ENCODE measurements around the gene TTC34. TPM values are rescaled to one million over a fixed set of nuclear protein-coding genes. Genes with fewer than 3 reads are reported as not detected.

Gene TTC34
- total and polyA plus RNA-seq, 2 of the 4 experiments (the other 2 are of a cell fraction): under 0.01 to 0.09 TPM

- no peak for TF ChIP-seq POLR2A (IDR thresholded peaks at IDR 0.05; ENCODE audit: low read depth, low read length)
- TF ChIP-seq MAZ (IDR thresholded peaks at IDR 0.05; ENCODE audit: borderline replicate concordance, low read depth, low read length): no peak
- no peak for TF ChIP-seq FOS (IDR thresholded peaks at IDR 0.05; ENCODE audit: low read depth, low read length)
- no peak for TF ChIP-seq BHLHE40 (IDR thresholded peaks at IDR 0.05; ENCODE audit: low read depth, low read length)
- TF ChIP-seq MAFK (IDR thresholded peaks at IDR 0.05; ENCODE audit: low read depth, low read length): no peak
Observed at GRCh38 chr1:2630498-2631135, 170.9 kb downstream of the TTC34 start (continued).

- no TSS peak for BruUV-seq (replicated peaks)
- DNase-seq: no peak
- no peaks in the 10 kb centered on the region for H3K79me1 ChIP-seq (ENCODE audit: low read depth in 1 of 2, low read length in 2 of 2)
- H2BK120ac ChIP-seq (ENCODE audit: low read depth, low read length): no peak overlapping the region
- no peak overlapping the region for H2BK15ac ChIP-seq (ENCODE audit: low read depth, low read length)
- in situ Hi-C loops (cut with MboI; ENCODE audit: low sequenced_read_pairs) (no loop called here), intact Hi-C loops (cut with micrococcal nuclease) (no loop called here), dilution Hi-C loops (cut with HindIII; ENCODE audit: low sequenced_read_pairs, unreplicated experiment) (no loop called here)
- H3K36me3 ChIP-seq (ENCODE audit: control insufficient read depth, insufficient read depth, low read length): no peaks in the 10 kb centered on the region
- H3K4ac ChIP-seq (ENCODE audit: low read depth, low read length): no peak overlapping the region
- ATAC-seq (ENCODE audit: low read depth): no peak
- no peak overlapping the region for H2BK20ac ChIP-seq (ENCODE audit: low read depth, low read length)
- H4K8ac ChIP-seq (ENCODE audit: low read depth in 2 of 2, low read length in 2 of 2): no peak overlapping the region
- no peaks in the 10 kb centered on the region for H3K9me3 ChIP-seq (ENCODE audit: control insufficient read depth, insufficient read depth, low read length)
- H3K4me3 ChIP-seq (ENCODE audit: insufficient read depth, low read depth, low read length): no peak overlapping the region
- POLR2A ChIA-PET (ENCODE audit: unreplicated experiment): no interaction called here
- H2AK5ac ChIP-seq (ENCODE audit: low read depth, low read length): no peak overlapping the region
- H4K20me1 ChIP-seq (ENCODE audit: insufficient read depth, low read length): no peaks in the 10 kb centered on the region
- H3K23ac ChIP-seq (ENCODE audit: low read depth, low read length): no peak overlapping the region
- no peak overlapping the region for H2BK5ac ChIP-seq (ENCODE audit: low read depth, low read length, poor library complexity, severe bottlenecking)
- H3K9ac ChIP-seq (ENCODE audit: low read depth, low read length): no peak overlapping the region
- H2AK9ac ChIP-seq (replicated peaks; ENCODE audit: low read depth, low read length, poor library complexity): no peak overlapping the region
- H2AFZ ChIP-seq (replicated peaks; ENCODE audit: low read length, poor library complexity): no peak overlapping the region
- CTCF ChIA-PET: no interaction called here
- H3K18ac ChIP-seq (ENCODE audit: low read depth, low read length): no peak overlapping the region
- no peaks in the 10 kb centered on the region for H3K4me1 ChIP-seq (ENCODE audit: control insufficient read depth, insufficient read depth, low read length)
- no peak overlapping the region for H3K56ac ChIP-seq (ENCODE audit: extremely low read depth, insufficient read depth, low read length)
- H3K4me2 ChIP-seq (ENCODE audit: low read depth, low read length): no peak overlapping the region
- H3K9me1 ChIP-seq (ENCODE audit: insufficient read depth, low read length): no peaks in the 10 kb centered on the region
- WGBS, 2 experiments (ENCODE audit: extremely low coverage in 2 of 2, insufficient read length in 1 of 2): 87% methylated on average over 14 of the region's 23 CpGs; no CpG with 5 or more reads in 1 of the 2 experiments
- no peak overlapping the region for H4K91ac ChIP-seq (ENCODE audit: insufficient read depth, low read depth, low read length)
- H3K27ac ChIP-seq (ENCODE audit: insufficient read depth, low read length): no peak overlapping the region
- no peak overlapping the region for H4K5ac ChIP-seq (ENCODE audit: low read depth, low read length)
- H3K14ac ChIP-seq (replicated peaks; ENCODE audit: low read depth, low read length): no peak overlapping the region
- H3K27me3 ChIP-seq (ENCODE audit: control insufficient read depth, insufficient read depth, low read length): peaks cover 12% of the 10 kb centered on the region
- TF ChIP-seq BHLHE40 (IDR thresholded peaks at IDR 0.05; ENCODE audit: low read depth, low read length): no peak
- TF ChIP-seq FOS (IDR thresholded peaks at IDR 0.05; ENCODE audit: low read depth, low read length): no peak
- no peak for TF ChIP-seq RFX5 (IDR thresholded peaks at IDR 0.05; ENCODE audit: low read depth, low read length)
- TF ChIP-seq MAFK (IDR thresholded peaks at IDR 0.05; ENCODE audit: low read depth, low read length): no peak
- TF ChIP-seq POLR2A (IDR thresholded peaks at IDR 0.05; ENCODE audit: low read depth, low read length): no peak
- no peak for TF ChIP-seq USF2 (IDR thresholded peaks at IDR 0.05; ENCODE audit: low read depth, low read length)
- TF ChIP-seq SMC3 (IDR thresholded peaks at IDR 0.05; ENCODE audit: low read depth, low read length): no peak
- no peak for TF ChIP-seq ELK1 (IDR thresholded peaks at IDR 0.05; ENCODE audit: borderline replicate concordance, low read depth, low read length)
- no peak for TF ChIP-seq CTCF (conservative IDR thresholded peaks at IDR 0.05; ENCODE audit: low read depth, low read length)
Observed at GRCh38 chr1:2629627-2630497, 171.6 kb downstream of the TTC34 start.
